Measurements from ENCODE around the gene ATF4.

Gene ATF4

GRCh38 chr22:39501644-39502108, 18.7 kb upstream of the ATF4 start:
- peaks cover 46% of the 10 kb centered on the region for H3K79me2 ChIP-seq (ENCODE audit: low read length)
- H3K9ac ChIP-seq (ENCODE audit: low read length), result peak overlapping the region; percentile 85
- TF ChIP-seq EZH2 (optimal IDR thresholded peaks at IDR 0.05; ENCODE audit: low read depth, low read length), result no peak
- no peak for TF ChIP-seq CTCF (IDR thresholded peaks at IDR 0.05; ENCODE audit: low read length)
- TF ChIP-seq EZH2phosphoT487 (IDR thresholded peaks at IDR 0.05; ENCODE audit: low read length), result no peak
- H3K4me3 ChIP-seq (ENCODE audit: low read length), result peak overlapping the region; percentile 82
- no peaks in the 10 kb centered on the region for H3K9me2 ChIP-seq (replicated peaks; ENCODE audit: insufficient read depth, low read length)
- peak overlapping the region; percentile 78 for H2AFZ ChIP-seq (ENCODE audit: low read length)
- no peaks in the 10 kb centered on the region for H4K20me1 ChIP-seq (ENCODE audit: insufficient read depth, low read length)
- H3K4me2 ChIP-seq (ENCODE audit: low read depth, low read length), result peak overlapping the region; percentile 85
- no peak for DNase-seq
- peaks cover 14% of the 10 kb centered on the region; the same call in 1 of the 2 replicates for H3K4me1 ChIP-seq (ENCODE audit: low read length)
- H3K36me3 ChIP-seq (replicated peaks; ENCODE audit: insufficient read depth, low read length), result peaks cover 21% of the 10 kb centered on the region
- no peaks in the 10 kb centered on the region for H3K27me3 ChIP-seq (replicated peaks; ENCODE audit: insufficient read depth, low read length)
- H3K27ac ChIP-seq (ENCODE audit: low read length), result no peak overlapping the region
- no peaks in the 10 kb centered on the region for H3K9me3 ChIP-seq (replicated peaks; ENCODE audit: insufficient read depth, low read length)
- no peaks in the 10 kb centered on the region for H3F3A ChIP-seq (ENCODE audit: insufficient read depth, low read length)

GRCh38 chr22:39502109-39502788, 18.1 kb upstream of the ATF4 start, which contains the start of gene MIEF1:
Gene MIEF1, plus strand, starts transcription at chr22:39502290. Its CDS starts 9,005 bp downstream, at chr22:39511295.
- H3K27me3 ChIP-seq (replicated peaks; ENCODE audit: insufficient read depth, low read length), result no peaks in the 10 kb centered on the region
- peaks cover 52% of the 10 kb centered on the region for H3K79me2 ChIP-seq (ENCODE audit: low read length)
- peak within 1 kb of the TSS; percentile 85 for H3K4me2 ChIP-seq (ENCODE audit: low read depth, low read length)
- peak within 1 kb of the TSS; percentile 82 for H3K4me3 ChIP-seq (ENCODE audit: low read length)
- peak within 1 kb of the TSS; percentile 85 for H3K9ac ChIP-seq (ENCODE audit: low read length)
- TF ChIP-seq EZH2 (optimal IDR thresholded peaks at IDR 0.05; ENCODE audit: low read depth, low read length) (no peak), CTCF (IDR thresholded peaks at IDR 0.05; ENCODE audit: low read length) (no peak), EZH2phosphoT487 (IDR thresholded peaks at IDR 0.05; ENCODE audit: low read length) (no peak)
- no peaks in the 10 kb centered on the region for H3K9me2 ChIP-seq (replicated peaks; ENCODE audit: insufficient read depth, low read length)
- H3K36me3 ChIP-seq (replicated peaks; ENCODE audit: insufficient read depth, low read length), result peaks cover 23% of the 10 kb centered on the region
- H3F3A ChIP-seq (ENCODE audit: insufficient read depth, low read length), result no peaks in the 10 kb centered on the region
- DNase-seq, result peak; percentile 96
- H2AFZ ChIP-seq (ENCODE audit: low read length), result peak within 1 kb of the TSS; percentile 78
- no peaks in the 10 kb centered on the region for H4K20me1 ChIP-seq (ENCODE audit: insufficient read depth, low read length)
- H3K9me3 ChIP-seq (replicated peaks; ENCODE audit: insufficient read depth, low read length), result no peaks in the 10 kb centered on the region
- peak within 1 kb of the TSS; percentile 27; the same call in 1 of the 2 replicates for H3K27ac ChIP-seq (ENCODE audit: low read length)
- peaks cover 14% of the 10 kb centered on the region; the same call in 1 of the 2 replicates for H3K4me1 ChIP-seq (ENCODE audit: low read length)

DNA sequence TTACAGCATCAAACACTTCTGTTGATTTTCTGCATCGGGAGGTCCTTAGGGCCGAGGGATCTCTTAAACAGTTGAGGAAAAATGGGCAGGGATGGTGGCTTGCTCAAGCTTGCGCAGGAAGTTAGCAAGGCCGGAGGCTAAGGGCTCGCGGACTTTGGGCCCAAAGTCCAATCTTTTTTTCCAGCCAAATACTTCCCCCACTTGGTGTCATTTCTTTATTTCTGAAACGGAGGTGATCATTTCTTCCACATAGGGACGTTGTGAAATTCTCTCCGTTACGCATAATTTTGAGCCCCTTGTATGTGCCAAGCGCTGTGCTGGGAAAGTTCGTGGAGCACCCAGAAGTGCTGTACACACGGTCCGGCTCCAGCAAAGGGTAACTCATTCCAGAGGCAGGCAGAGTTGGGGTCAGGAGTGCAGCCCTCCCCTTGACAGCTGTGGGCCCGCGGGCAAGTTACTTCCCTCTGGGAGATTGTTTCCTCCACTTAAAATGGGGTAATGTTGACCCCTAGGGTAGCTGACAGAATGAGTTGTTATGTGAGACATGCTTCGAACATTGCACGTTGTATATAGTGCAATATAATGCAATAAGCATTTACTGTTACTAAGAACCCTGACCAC, 17.5 kb upstream of the ATF4 start:
- H3K79me2 ChIP-seq (ENCODE audit: low read length), result peaks cover 58% of the 10 kb centered on the region
- H3K36me3 ChIP-seq (replicated peaks; ENCODE audit: insufficient read depth, low read length), result peaks cover 23% of the 10 kb centered on the region
- DNase-seq, result peak; percentile 16
- H3K4me3 ChIP-seq (ENCODE audit: low read length), result peak overlapping the region; percentile 82
- H3K27ac ChIP-seq (ENCODE audit: low read length), result peak overlapping the region; percentile 27; the same call in 1 of the 2 replicates
- peaks cover 14% of the 10 kb centered on the region; the same call in 1 of the 2 replicates for H3K4me1 ChIP-seq (ENCODE audit: low read length)
- H2AFZ ChIP-seq (ENCODE audit: low read length), result 0 out of 2 replicates have a peak overlapping the region, but pooled peaks have one; percentile 1
- peak overlapping the region; percentile 85 for H3K9ac ChIP-seq (ENCODE audit: low read length)
- H3K9me2 ChIP-seq (replicated peaks; ENCODE audit: insufficient read depth, low read length), result no peaks in the 10 kb centered on the region
- H3K4me2 ChIP-seq (ENCODE audit: low read depth, low read length), result peak overlapping the region; percentile 85
- no peaks in the 10 kb centered on the region for H3K9me3 ChIP-seq (replicated peaks; ENCODE audit: insufficient read depth, low read length)
- no peaks in the 10 kb centered on the region for H3K27me3 ChIP-seq (replicated peaks; ENCODE audit: insufficient read depth, low read length)
- H4K20me1 ChIP-seq (ENCODE audit: insufficient read depth, low read length), result no peaks in the 10 kb centered on the region
- no peaks in the 10 kb centered on the region for H3F3A ChIP-seq (ENCODE audit: insufficient read depth, low read length)
- TF ChIP-seq CTCF (IDR thresholded peaks at IDR 0.05; ENCODE audit: low read length), result no peak
- TF ChIP-seq EZH2 (optimal IDR thresholded peaks at IDR 0.05; ENCODE audit: low read depth, low read length), result no peak
- TF ChIP-seq EZH2phosphoT487 (IDR thresholded peaks at IDR 0.05; ENCODE audit: low read length), result no peak

Data from MM.1S (cell line).